Stimulated activated CD8-positive, alpha-beta memory T cell treated with anti-CD3 and anti-CD28 coated beads, Interleukin-4, amount 100 ng/mL, for 1 hour (primary cell): Measurements from ENCODE around the gene SHB.
"Not testable (repeated sequence)": the region's sequence is repeated elsewhere in the genome, so short reads cannot be mapped to it uniquely, and the experiment has no call there.

Experiments used
- DNase-seq, 2 donors: peaks; one replicate each; pipeline ENCODE4 v3.0.0-alpha.2; 2020; ENCODE audit warnings: low read depth in 2 of 2, low spot score in 1 of 2

SHB gene

GRCh38 chr9:38064842-38065368 is 4.1 kb downstream of the SHB start:
- no peak for DNase-seq

GRCh38 chr9:38063363-38063707 is 5.7 kb downstream of the SHB start:
- no peak for DNase-seq

- no peak for DNase-seq
Observed at GRCh38 chr9:38062498-38063362, 6.3 kb downstream of the SHB start.

- no peak for DNase-seq
Observed at GRCh38 chr9:38062106-38062497, 6.9 kb downstream of the SHB start.

GRCh38 chr9:38061326-38061977 is 7.6 kb downstream of the SHB start:
- no peak for DNase-seq

GRCh38 chr9:38060681-38061080 is 8.3 kb downstream of the SHB start:
- no peak for DNase-seq

GRCh38 chr9:38059233-38059936 is 9.6 kb downstream of the SHB start:
- no peak for DNase-seq

- DNase-seq = no peak
Observed at GRCh38 chr9:38058452-38059232, 10.4 kb downstream of the SHB start.

GRCh38 chr9:38057416-38058195 is 11.4 kb downstream of the SHB start:
- DNase-seq = no peak

GRCh38 chr9:38054653-38055052 is 14.4 kb downstream of the SHB start:
- no peak for DNase-seq

GRCh38 chr9:38053697-38054461 is 15.1 kb downstream of the SHB start:
- no peak for DNase-seq

- DNase-seq = no peak
Observed at GRCh38 chr9:38051780-38052546, 17.1 kb downstream of the SHB start.

- DNase-seq = no peak
Observed at GRCh38 chr9:38048316-38048969, 20.6 kb downstream of the SHB start.

GRCh38 chr9:38047301-38048251 is 21.5 kb downstream of the SHB start:
- DNase-seq = no peak

- DNase-seq = no peak
Observed at GRCh38 chr9:38046661-38047300, 22.2 kb downstream of the SHB start.

- not testable (repeated sequence) for DNase-seq
Observed at GRCh38 chr9:38045939-38046338, 23.1 kb downstream of the SHB start.

GRCh38 chr9:38044706-38045105 is 24.3 kb downstream of the SHB start:
- no peak for DNase-seq
